ENCODE data around the gene SLC10A7. TPM values are rescaled to one million over a fixed set of nuclear protein-coding genes. Genes with fewer than 3 reads are reported as not detected.

The SLC10A7 gene
- total and polyA plus RNA-seq, 10 of the 15 experiments (the other 5 are each of a cell fraction or from before 2014, with no cell fraction given) = 4.6 to 23.7 (median 15.6) TPM

GRCh38 chr4:146278986-146279385 lies 242.8 kb downstream of the SLC10A7 start:
- Histone ChIP-seq H4K20me1 (ENCODE audit: control insufficient read depth, insufficient read depth) (no peaks in the 10 kb centered on the region), H3K4me2 (ENCODE audit: control insufficient read depth, insufficient read depth) (no peak overlapping the region), H3K9ac (ENCODE audit: control insufficient read depth, insufficient read depth, low read length) (no peak overlapping the region), H3K27me3 (replicated peaks in 1 of 2; ENCODE audit: control insufficient read depth in 2 of 2, insufficient read depth in 2 of 2, low read length in 1 of 2) (no peaks in the 10 kb centered on the region), H3K9me3 (replicated peaks; ENCODE audit: control insufficient read depth, insufficient read depth, low read length) (peaks cover 1% of the 10 kb centered on the region), H3K4me1 (ENCODE audit: control insufficient read depth, insufficient read depth, low read length) (peaks cover 25% of the 10 kb centered on the region), H3K4me3 (no peak overlapping the region), H2AFZ (ENCODE audit: control insufficient read depth, low read depth, low read length) (no peak overlapping the region), H3K27ac (ENCODE audit: control insufficient read depth, insufficient read depth) (no peak overlapping the region), H3K79me2 (ENCODE audit: control insufficient read depth, insufficient read depth, low read length) (peaks cover 9% of the 10 kb centered on the region), H3K36me3 (ENCODE audit: control insufficient read depth in 2 of 2, insufficient read depth in 2 of 2, low read length in 1 of 2) (no peaks in the 10 kb centered on the region; a peak in 2 of 4 replicates)
- ChIA-PET RAD21 (ENCODE audit: unreplicated experiment) (interaction anchor here (0.6 to 1.7 kb wide), 5 partner anchors 11 to 55 kb away, joined by 3 to 5 read pairs (median 3); no protein-coding TSS in a partner anchor), CTCF (interaction anchor here (0.8 to 1.7 kb wide), 7 partner anchors 8 to 64 kb away, joined by 3 to 7 read pairs (median 3); no protein-coding TSS in a partner anchor), POLR2A (interaction anchor here (0.8 to 0.9 kb wide), 3 partner anchors 10 to 55 kb away, joined by 3 to 4 read pairs (median 3); no protein-coding TSS in a partner anchor), SMC1A (ENCODE audit: uncharacterized antibody, unreplicated experiment) (interaction anchor here (0.8 to 2.2 kb wide), 10 partner anchors 10 to 63 kb away, joined by 3 to 16 read pairs (median 4); no protein-coding TSS in a partner anchor)
- in situ Hi-C loops (cut with MboI) = no loop called here
- FAIRE-seq = no peak
- ATAC-seq = no peak
- DNase-seq (ENCODE audit: low read depth, low spot score) = no peak
- 96% methylated on average over 1 of the region's 1 CpG for WGBS (ENCODE audit: insufficient coverage, insufficient replicate concordance, low lambda C conversion rate, missing lambda C conversion rate)
- BruUV-seq (replicated peaks) = no TSS peak
- intact Hi-C loops (cut with micrococcal nuclease; ENCODE audit: unreplicated experiment) = loop anchor here (5.0 to 10.0 kb wide), 3 partner anchors 102 to 1094 kb away; partner anchors contain the start of genes LSM6, OTUD4 and SLC10A7
- TF ChIP-seq BCLAF1 (IDR thresholded peaks at IDR 0.05) = no peak
- peak; percentile 64; the same call in 1 of the 2 replicates for TF ChIP-seq RAD51 (IDR thresholded peaks at IDR 0.05)
